C4-2B (cell line): ENCODE results near the gene KIAA2012.

ENCODE experiments used
- CTCF ChIP-seq: fragments of 450-650 bp; conservative IDR thresholded peaks from 2 replicates; pipeline ENCODE4 v1.5.1; 2017; ENCODE audit warnings: mild to moderate bottlenecking
- ZFX ChIP-seq: fragments of 450-650 bp; IDR thresholded peaks from 2 replicates; pipeline ENCODE4 v1.6.1; 2017

- TF ChIP-seq CTCF = no peak
- TF ChIP-seq ZFX = no peak
These were observed 121.4 kb downstream of the KIAA2012 start for GRCh38 chr2:202194418-202194817.
